ENCODE results near the gene LPP.

LPP gene

GRCh38 chr3:188126934-188127333 lies 27.0 kb upstream of the LPP start:
- TF ChIP-seq REST (IDR thresholded peaks at IDR 0.05; ENCODE audit: insufficient read depth in 1 of 2, low read depth in 2 of 2, low read length in 2 of 2): no peak
- TF ChIP-seq POLR2AphosphoS5 (IDR thresholded peaks at IDR 0.05; ENCODE audit: low read depth, low read length): no peak
- no peak for TF ChIP-seq SIN3A (IDR thresholded peaks at IDR 0.05; ENCODE audit: borderline replicate concordance, insufficient read depth, low read length)
- no peak for TF ChIP-seq FOXP2 (optimal IDR thresholded peaks at IDR 0.05; ENCODE audit: borderline replicate concordance, extremely low read depth, extremely low read length, insufficient read depth)
- no peak for TF ChIP-seq TAF1 (IDR thresholded peaks at IDR 0.05; ENCODE audit: borderline replicate concordance, insufficient read depth, low read length)

GRCh38 chr3:188128905-188129304 lies 25.1 kb upstream of the LPP start:
- TF ChIP-seq TAF1 (IDR thresholded peaks at IDR 0.05; ENCODE audit: borderline replicate concordance, insufficient read depth, low read length) (no peak), FOXP2 (optimal IDR thresholded peaks at IDR 0.05; ENCODE audit: borderline replicate concordance, extremely low read depth, extremely low read length, insufficient read depth) (no peak), SIN3A (IDR thresholded peaks at IDR 0.05; ENCODE audit: borderline replicate concordance, insufficient read depth, low read length) (no peak), REST (IDR thresholded peaks at IDR 0.05; ENCODE audit: insufficient read depth in 1 of 2, low read depth in 2 of 2, low read length in 2 of 2) (no peak), POLR2AphosphoS5 (IDR thresholded peaks at IDR 0.05; ENCODE audit: low read depth, low read length) (no peak)

- no peak for TF ChIP-seq TAF1 (IDR thresholded peaks at IDR 0.05; ENCODE audit: borderline replicate concordance, insufficient read depth, low read length)
- TF ChIP-seq POLR2AphosphoS5 (IDR thresholded peaks at IDR 0.05; ENCODE audit: low read depth, low read length): no peak
- no peak for TF ChIP-seq SIN3A (IDR thresholded peaks at IDR 0.05; ENCODE audit: borderline replicate concordance, insufficient read depth, low read length)
Observed at GRCh38 chr3:188133219-188133618, 20.7 kb upstream of the LPP start.

GRCh38 chr3:188133646-188134045 lies 20.3 kb upstream of the LPP start:
- TF ChIP-seq REST (IDR thresholded peaks at IDR 0.05; ENCODE audit: insufficient read depth in 1 of 2, low read depth in 2 of 2, low read length in 2 of 2) (no peak), SIN3A (IDR thresholded peaks at IDR 0.05; ENCODE audit: borderline replicate concordance, insufficient read depth, low read length) (no peak), FOXP2 (optimal IDR thresholded peaks at IDR 0.05; ENCODE audit: borderline replicate concordance, extremely low read depth, extremely low read length, insufficient read depth) (no peak), POLR2AphosphoS5 (IDR thresholded peaks at IDR 0.05; ENCODE audit: low read depth, low read length) (no peak), TAF1 (IDR thresholded peaks at IDR 0.05; ENCODE audit: borderline replicate concordance, insufficient read depth, low read length) (no peak)

- TF ChIP-seq SIN3A (IDR thresholded peaks at IDR 0.05; ENCODE audit: borderline replicate concordance, insufficient read depth, low read length) (no peak), FOXP2 (optimal IDR thresholded peaks at IDR 0.05; ENCODE audit: borderline replicate concordance, extremely low read depth, extremely low read length, insufficient read depth) (no peak), POLR2AphosphoS5 (IDR thresholded peaks at IDR 0.05; ENCODE audit: low read depth, low read length) (no peak), REST (IDR thresholded peaks at IDR 0.05; ENCODE audit: insufficient read depth in 1 of 2, low read depth in 2 of 2, low read length in 2 of 2) (no peak), TAF1 (IDR thresholded peaks at IDR 0.05; ENCODE audit: borderline replicate concordance, insufficient read depth, low read length) (no peak)
Observed at GRCh38 chr3:188134079-188134478, 19.9 kb upstream of the LPP start.
